Measurements from ENCODE around the gene OLFML2A. TPM values are rescaled to one million over a fixed set of nuclear protein-coding genes. Genes with fewer than 3 reads are reported as not detected.

OLFML2A gene
- total RNA-seq, 4 donors from 2014 or later, result 13.7 to 33.1 (median 25.7) TPM

DNA sequence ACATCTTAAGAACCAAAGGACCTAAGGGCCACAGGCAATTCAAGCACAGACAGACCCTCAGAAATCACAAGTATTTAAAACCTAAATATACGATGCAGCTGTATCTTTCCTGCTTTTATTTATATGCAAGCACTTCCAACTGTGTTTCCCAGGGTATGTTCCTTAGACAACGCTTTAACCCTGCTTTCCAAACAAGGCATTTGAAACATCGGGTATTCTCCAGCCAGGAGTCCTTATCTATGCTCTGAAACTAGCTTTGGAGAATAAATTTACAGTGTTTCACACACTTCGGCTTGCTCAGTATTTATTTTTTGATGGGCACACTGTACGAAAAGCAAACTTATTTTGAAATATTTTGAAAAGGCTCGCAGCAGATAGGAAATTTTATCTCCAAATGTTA is 19.3 kb upstream of the OLFML2A start:
- no peak overlapping the region for H3K4me3 ChIP-seq (ENCODE audit: low read depth, poor library complexity, severe bottlenecking)
- WGBS, 2 donors, result 73 to 83% methylated on average over 6 of the region's 6 CpGs
- intact Hi-C loops (cut with DNase I; ENCODE audit: low total_unique reads), result loop anchor here (5.0 kb wide), 1 partner anchor 1795 kb away; no protein-coding TSS in a partner anchor
- DNase-seq (ENCODE audit: low spot score in 2 of 2), result no peak
- no peak for TF ChIP-seq POLR2A (IDR thresholded peaks at IDR 0.05)

- TF ChIP-seq CTCF (IDR thresholded peaks at IDR 0.05) (no peak), POLR2A (IDR thresholded peaks at IDR 0.05) (no peak)
- no peak overlapping the region for H3K4me3 ChIP-seq (ENCODE audit: low read depth, poor library complexity, severe bottlenecking)
- intact Hi-C loops (cut with DNase I; ENCODE audit: low total_unique reads), result loop anchor here (5.0 kb wide), 1 partner anchor 1794 kb away; no protein-coding TSS in a partner anchor
- 55 to 61% methylated on average over 3 of the region's 3 CpGs for WGBS, 2 donors
- DNase-seq (ENCODE audit: low spot score in 2 of 2), result no peak
Measured at GRCh38 chr9:124758061-124758460, 18.9 kb upstream of the OLFML2A start.

DNA sequence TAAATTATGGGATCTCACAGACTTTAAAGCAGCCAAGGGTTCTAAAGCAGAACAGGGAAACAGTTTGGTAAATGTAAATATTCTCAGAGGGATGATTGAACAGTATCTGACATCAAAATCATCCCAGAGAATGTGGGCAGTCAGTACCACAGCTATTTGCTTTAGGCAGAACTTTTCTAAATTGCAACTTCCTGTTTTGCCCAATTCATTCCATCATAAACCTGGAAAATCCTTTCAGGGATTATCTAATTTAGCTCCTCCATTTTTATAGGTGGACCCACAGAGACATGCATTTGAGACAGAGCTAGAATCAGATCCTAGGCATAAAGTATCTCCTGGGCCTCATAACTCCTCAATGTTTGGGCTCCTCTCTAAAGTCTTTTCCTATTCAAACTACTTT is 18.2 kb upstream of the OLFML2A start:
- H3K4me3 ChIP-seq (ENCODE audit: low read depth, poor library complexity, severe bottlenecking), result no peak overlapping the region
- no peak for TF ChIP-seq CTCF (IDR thresholded peaks at IDR 0.05)
- no peak for TF ChIP-seq POLR2A (IDR thresholded peaks at IDR 0.05)
- no peak for DNase-seq (ENCODE audit: low spot score in 2 of 2)
- intact Hi-C loops (cut with DNase I; ENCODE audit: low total_unique reads), result loop anchor here (5.0 kb wide), 1 partner anchor 1794 kb away; no protein-coding TSS in a partner anchor

- TF ChIP-seq CTCF (IDR thresholded peaks at IDR 0.05) (no peak), POLR2A (IDR thresholded peaks at IDR 0.05) (no peak)
- no peak overlapping the region for H3K4me3 ChIP-seq (ENCODE audit: low read depth, poor library complexity, severe bottlenecking)
- 96 to 100% methylated on average over 2 of the region's 2 CpGs for WGBS, 2 donors
- no peak for DNase-seq (ENCODE audit: low spot score in 2 of 2)
- intact Hi-C loops (cut with DNase I; ENCODE audit: low total_unique reads), result loop anchor here (5.0 kb wide), 1 partner anchor 1793 kb away; no protein-coding TSS in a partner anchor
Measured at GRCh38 chr9:124759327-124759726, 17.6 kb upstream of the OLFML2A start.

GRCh38 chr9:124760719-124761118 is 16.2 kb upstream of the OLFML2A start:
- WGBS, 2 donors, result 94 to 95% methylated on average over 2 of the region's 2 CpGs
- intact Hi-C loops (cut with DNase I; ENCODE audit: low total_unique reads), result no loop called here
- H3K4me3 ChIP-seq (ENCODE audit: low read depth, poor library complexity, severe bottlenecking), result no peak overlapping the region
- DNase-seq (ENCODE audit: low spot score in 2 of 2), result no peak
- TF ChIP-seq CTCF (IDR thresholded peaks at IDR 0.05) (no peak), POLR2A (IDR thresholded peaks at IDR 0.05) (no peak)

- 74 to 78% methylated on average over 2 of the region's 2 CpGs for WGBS, 2 donors
- intact Hi-C loops (cut with DNase I; ENCODE audit: low total_unique reads), result no loop called here
- no peak for DNase-seq (ENCODE audit: low spot score in 2 of 2)
- no peak for TF ChIP-seq POLR2A (IDR thresholded peaks at IDR 0.05)
- no peak for TF ChIP-seq CTCF (IDR thresholded peaks at IDR 0.05)
- H3K4me3 ChIP-seq (ENCODE audit: low read depth, poor library complexity, severe bottlenecking), result no peak overlapping the region
Measured at GRCh38 chr9:124761196-124761595, 15.7 kb upstream of the OLFML2A start.

Measured in lower leg skin (tissue), 4 donors.